GM21423 (cell line): Measurements from ENCODE around the gene ERBB4.

Experiments used
- ATAC-seq: cut with Tn5 transposase; IDR thresholded peaks from one replicate; pipeline ENCODE4 v1.9.1; 2021; ENCODE audit warnings: mild to moderate bottlenecking, moderate library complexity; ENCODE audit not compliant: unreplicated experiment

ERBB4 gene

GRCh38 chr2:211514049-211514448, 1024.6 kb downstream of the ERBB4 start:
- ATAC-seq, result no peak

DNA sequence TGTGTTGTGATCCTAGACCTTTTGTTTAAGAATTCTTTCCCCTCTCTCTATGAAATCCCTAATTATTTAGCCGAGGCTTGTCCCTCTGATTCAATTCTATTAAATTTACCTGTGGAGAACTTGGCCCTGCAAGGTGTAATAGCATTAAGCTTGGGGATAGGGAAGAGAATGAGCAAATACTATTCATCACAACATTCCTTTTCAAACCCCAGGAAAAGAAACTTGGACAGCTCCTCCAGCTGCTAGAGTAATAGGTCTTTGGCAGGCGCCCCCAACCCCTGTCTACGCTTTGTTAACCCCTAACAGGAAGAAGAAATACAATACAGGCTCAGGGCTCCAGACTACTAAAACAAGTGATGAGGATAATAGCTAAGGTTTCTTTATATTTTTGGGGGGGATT, 1025.2 kb downstream of the ERBB4 start:
- ATAC-seq, result no peak

DNA sequence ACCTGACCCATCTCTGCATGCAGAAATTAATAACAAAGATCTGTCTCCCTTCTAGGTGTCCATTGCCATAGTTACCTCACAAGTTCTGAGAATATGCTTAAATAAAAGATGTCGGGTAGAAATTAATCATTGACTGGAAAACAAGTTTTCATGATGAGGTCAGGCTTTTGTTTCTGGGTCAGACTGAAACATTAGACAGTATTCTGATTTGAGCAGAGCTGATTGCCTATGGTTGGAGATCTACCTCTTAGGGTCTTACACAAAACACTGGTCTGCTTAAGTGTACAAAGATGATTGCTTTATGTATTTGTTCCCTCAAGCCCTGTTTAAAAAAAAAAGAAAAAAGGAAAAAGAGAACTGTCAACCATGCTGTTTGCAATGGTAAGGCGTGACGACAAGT, 1025.8 kb downstream of the ERBB4 start:
- no peak for ATAC-seq

DNA sequence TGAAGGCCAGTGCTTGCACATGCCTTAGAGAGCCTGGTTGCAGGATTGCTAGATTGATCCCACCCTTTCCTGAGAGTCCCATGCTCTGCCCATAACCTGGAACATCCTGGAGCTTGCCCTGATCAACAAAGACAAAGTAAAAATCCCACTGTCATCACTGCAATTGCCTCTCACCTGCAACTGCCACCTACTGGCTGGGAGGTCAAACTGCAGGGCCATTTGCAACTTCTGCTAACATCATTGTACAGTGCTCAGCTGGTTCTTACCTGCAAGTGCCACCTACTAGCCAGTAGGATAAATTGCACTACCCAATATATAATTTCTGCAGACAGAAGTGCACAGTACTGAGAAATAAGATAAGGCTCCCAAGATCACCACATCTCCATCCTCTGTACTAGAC, 1034.7 kb downstream of the ERBB4 start:
- ATAC-seq, result no peak

- no peak for ATAC-seq
Measured at GRCh38 chr2:211503198-211503597, 1035.4 kb downstream of the ERBB4 start.

DNA sequence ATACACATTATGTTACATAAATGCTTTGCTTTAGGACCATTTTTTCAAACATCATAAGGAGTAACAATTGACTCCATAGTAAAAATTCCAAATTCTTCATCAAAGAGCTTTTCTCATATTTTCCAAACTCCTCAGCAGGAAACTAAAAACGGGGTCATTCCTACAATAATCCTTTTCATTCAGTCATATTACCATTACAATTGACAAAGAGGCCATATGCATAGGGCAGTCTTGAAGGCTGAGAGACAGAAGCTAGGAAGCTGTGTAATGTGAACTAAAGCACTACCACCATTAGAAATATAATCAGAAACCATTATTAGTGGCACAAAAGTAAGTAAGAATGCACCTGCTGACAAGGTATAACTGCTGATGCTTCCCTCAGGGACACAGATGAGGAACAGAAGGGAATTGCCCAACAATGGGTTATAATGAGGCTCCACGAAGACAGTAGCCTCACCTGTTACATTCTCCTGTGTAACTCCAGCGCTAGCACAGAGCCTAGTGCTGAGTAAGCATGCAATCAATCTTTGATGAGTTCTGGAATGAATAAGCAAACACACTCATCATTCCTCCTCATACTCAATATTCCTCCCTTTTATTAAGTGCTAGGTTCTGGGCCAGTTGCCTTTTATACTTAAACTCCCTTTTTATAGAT, 1039.9 kb downstream of the ERBB4 start:
- ATAC-seq, result no peak

GRCh38 chr2:211495339-211495738, 1043.3 kb downstream of the ERBB4 start:
- no peak for ATAC-seq

GRCh38 chr2:211494536-211494935, 1044.1 kb downstream of the ERBB4 start:
- no peak for ATAC-seq

DNA sequence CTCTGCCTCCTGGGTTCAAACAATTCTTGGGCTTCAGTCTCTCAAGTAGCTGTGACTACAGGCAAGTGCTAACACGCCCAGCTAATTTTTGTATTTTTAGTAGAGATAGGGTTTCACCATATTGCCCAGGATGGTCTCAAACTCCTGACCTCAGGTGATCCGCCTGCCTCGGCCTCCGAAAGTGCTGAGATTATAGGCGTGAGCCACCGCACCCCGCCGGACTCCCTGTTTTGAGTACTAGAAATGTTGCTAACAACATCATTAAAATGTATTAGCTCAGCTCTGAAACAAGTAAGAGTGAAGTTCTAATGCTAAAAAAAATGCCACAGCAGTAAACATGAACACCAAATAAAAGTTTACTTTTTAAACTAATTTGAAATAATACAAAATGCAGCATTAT, 1044.5 kb downstream of the ERBB4 start:
- ATAC-seq, result no peak

GRCh38 chr2:211487733-211488132, 1050.9 kb downstream of the ERBB4 start:
- no peak for ATAC-seq

GRCh38 chr2:211479536-211480150, 1059.0 kb downstream of the ERBB4 start:
- ATAC-seq, result no peak

DNA sequence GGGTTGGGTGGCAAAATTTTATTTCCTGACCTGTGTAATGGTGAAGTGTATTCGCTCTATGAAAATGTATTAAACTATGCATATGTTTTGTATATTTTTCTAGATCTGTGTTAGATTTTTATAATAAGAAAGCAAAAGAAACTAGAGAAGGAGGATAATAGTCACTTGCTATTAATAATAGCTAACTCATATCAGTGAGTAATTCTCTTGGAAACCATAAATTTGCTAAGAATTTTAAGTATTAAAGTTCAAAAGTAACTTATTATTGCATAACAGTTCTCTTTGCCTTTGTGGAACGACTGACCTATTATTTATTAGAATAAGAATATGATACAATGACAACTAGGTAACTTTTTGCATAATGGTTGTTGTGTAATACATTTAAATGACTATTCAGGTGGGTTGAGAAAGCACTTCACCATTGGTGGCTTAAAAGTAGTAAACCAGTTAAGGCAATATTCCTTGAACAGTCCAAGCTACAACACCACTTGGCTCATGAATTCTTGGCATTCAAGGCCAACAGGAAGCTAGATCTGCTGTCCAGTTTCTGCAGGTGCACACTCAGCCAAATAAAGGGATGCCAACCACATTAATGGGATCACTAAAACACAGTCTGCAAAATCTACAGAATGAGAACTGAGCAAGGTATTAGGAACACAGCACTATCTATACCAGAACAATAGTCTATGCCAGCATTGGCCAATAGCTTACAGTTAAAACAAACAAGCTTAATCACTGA, 1060.9 kb downstream of the ERBB4 start:
- ATAC-seq, result no peak

- no peak for ATAC-seq
Measured at GRCh38 chr2:211473116-211473515, 1065.5 kb downstream of the ERBB4 start.

GRCh38 chr2:211469664-211470059, 1068.9 kb downstream of the ERBB4 start:
- no peak for ATAC-seq

- no peak for ATAC-seq
Measured at GRCh38 chr2:211468877-211469663, 1069.5 kb downstream of the ERBB4 start.

DNA sequence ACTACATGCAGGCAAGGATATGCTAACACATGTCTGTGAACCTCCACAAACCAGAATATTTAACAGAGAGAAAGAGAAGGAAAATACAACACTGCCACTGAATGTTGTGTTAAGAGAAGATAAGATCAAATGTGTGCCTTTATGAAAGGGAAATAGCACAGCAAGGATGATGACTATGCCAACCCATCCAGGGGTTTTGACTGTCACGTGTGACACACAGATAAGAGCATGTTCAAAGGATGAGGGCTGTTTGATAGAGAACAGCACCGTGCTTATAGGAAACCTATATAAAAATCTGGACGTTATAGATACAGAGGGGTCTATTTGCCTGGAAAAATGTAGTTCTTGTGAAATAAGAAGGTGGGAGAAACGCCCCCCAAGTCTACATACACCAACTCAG, 1070.4 kb downstream of the ERBB4 start:
- no peak for ATAC-seq

- ATAC-seq, result no peak
Measured at GRCh38 chr2:211463397-211463796, 1075.2 kb downstream of the ERBB4 start.

- ATAC-seq, result no peak
Measured at GRCh38 chr2:211458974-211459373, 1079.6 kb downstream of the ERBB4 start.

DNA sequence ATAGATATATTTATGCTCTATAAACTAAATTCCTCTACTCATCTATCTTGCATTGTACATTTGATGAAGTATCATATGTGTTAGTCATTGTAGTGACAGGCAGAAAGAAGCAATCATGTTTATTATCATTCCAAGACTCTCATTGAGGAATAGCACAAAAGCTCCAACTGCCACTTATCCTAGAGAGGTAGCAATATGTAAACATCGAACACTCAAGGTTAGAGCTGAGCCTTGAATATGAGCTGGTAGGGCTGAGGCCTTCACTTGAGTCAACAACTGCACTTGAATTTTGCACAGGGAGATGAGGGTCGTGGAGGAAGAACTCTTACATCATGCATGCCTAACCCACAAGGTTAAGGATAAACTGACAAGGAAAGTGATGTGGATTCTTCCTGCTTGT, 1081.3 kb downstream of the ERBB4 start:
- no peak for ATAC-seq

DNA sequence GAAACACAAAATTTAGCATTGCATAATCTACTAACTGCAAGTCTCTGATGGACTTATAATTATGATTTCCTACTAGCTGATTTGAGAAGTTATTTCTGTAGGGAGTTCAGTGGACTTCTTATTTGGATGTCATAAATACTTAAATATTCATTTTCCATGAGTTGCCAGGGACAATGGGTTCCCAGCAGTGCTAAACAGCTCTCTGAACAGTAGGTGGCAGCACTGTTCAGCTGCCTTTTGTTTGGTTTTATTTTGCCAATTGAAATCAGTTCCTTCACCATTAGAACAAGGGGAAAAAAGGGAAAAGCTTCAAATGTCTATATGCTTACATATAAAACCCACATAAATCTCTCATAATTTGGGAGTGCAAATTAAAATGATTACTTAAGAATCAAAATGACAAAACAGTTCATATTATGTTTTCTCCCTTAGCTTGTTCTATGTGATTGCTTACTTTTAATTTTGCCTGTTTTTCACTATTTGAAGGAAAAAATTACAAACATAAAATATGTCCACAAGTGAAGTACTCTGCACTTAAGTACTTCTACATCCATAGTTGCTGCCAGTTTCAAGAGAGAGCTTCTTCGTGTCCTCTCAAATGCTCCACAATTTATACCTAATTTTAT, 1083.3 kb downstream of the ERBB4 start:
- peak; percentile 77 for ATAC-seq

GRCh38 chr2:211454679-211455078, 1083.9 kb downstream of the ERBB4 start:
- ATAC-seq, result no peak
